ENCODE results near the gene CASP8.

The CASP8 gene

GRCh38 chr2:201258666-201259615, 1.4 kb upstream of the CASP8 start:
- H3K27ac ChIP-seq: peak overlapping the region; percentile 96
- no peaks in the 10 kb centered on the region for H3K36me3 ChIP-seq (ENCODE audit: insufficient read depth, low read length)
- no peak for TF ChIP-seq FOXP2 (optimal IDR thresholded peaks at IDR 0.05; ENCODE audit: control extremely low read depth, extremely low read length, insufficient read depth)
- no peak for TF ChIP-seq POLR2AphosphoS5 (IDR thresholded peaks at IDR 0.05; ENCODE audit: borderline replicate concordance, low read depth, low read length)
- TF ChIP-seq EZH2 (IDR thresholded peaks at IDR 0.05): no peak
- H3K9ac ChIP-seq (ENCODE audit: insufficient read length): peak overlapping the region; percentile 74
- peak overlapping the region; percentile 77 for H3K4me3 ChIP-seq
- H3K9me3 ChIP-seq (ENCODE audit: low read depth, low read length): no peaks in the 10 kb centered on the region
- DNase-seq (ENCODE audit: low read depth, low spot score): no peak

GRCh38 chr2:201261471-201261870, 1.1 kb downstream of the CASP8 start:
- Histone ChIP-seq H3K9ac (ENCODE audit: insufficient read length) (no peak overlapping the region), H3K4me3 (no peak overlapping the region)

GRCh38 chr2:201261906-201262305, 1.6 kb downstream of the CASP8 start:
- Histone ChIP-seq H3K9ac (ENCODE audit: insufficient read length) (no peak overlapping the region), H3K9me3 (ENCODE audit: low read depth, low read length) (no peaks in the 10 kb centered on the region), H3K4me3 (no peak overlapping the region), H3K36me3 (ENCODE audit: insufficient read depth, low read length) (no peaks in the 10 kb centered on the region), H3K27ac (no peak overlapping the region; the same call in 1 of the 2 replicates)
- DNase-seq (ENCODE audit: low read depth, low spot score): no peak
- no peak for TF ChIP-seq EZH2 (IDR thresholded peaks at IDR 0.05)
- no peak for TF ChIP-seq FOXP2 (optimal IDR thresholded peaks at IDR 0.05; ENCODE audit: control extremely low read depth, extremely low read length, insufficient read depth)
- no peak for TF ChIP-seq POLR2AphosphoS5 (IDR thresholded peaks at IDR 0.05; ENCODE audit: borderline replicate concordance, low read depth, low read length)

More at GRCh38 chr2:201261471-201261870, 1.1 kb downstream of the CASP8 start:
- TF ChIP-seq EZH2 (IDR thresholded peaks at IDR 0.05) (no peak), POLR2AphosphoS5 (IDR thresholded peaks at IDR 0.05; ENCODE audit: borderline replicate concordance, low read depth, low read length) (no peak), FOXP2 (optimal IDR thresholded peaks at IDR 0.05; ENCODE audit: control extremely low read depth, extremely low read length, insufficient read depth) (no peak)
- Histone ChIP-seq H3K27ac (no peak overlapping the region), H3K36me3 (ENCODE audit: insufficient read depth, low read length) (no peaks in the 10 kb centered on the region), H3K9me3 (ENCODE audit: low read depth, low read length) (no peaks in the 10 kb centered on the region)
- no peak for DNase-seq (ENCODE audit: low read depth, low spot score)

- H3K4me3 ChIP-seq: no peak overlapping the region
Observed at GRCh38 chr2:201262718-201263117, 2.4 kb downstream of the CASP8 start.

GRCh38 chr2:201263779-201264178, 3.4 kb downstream of the CASP8 start:
- TF ChIP-seq EZH2 (IDR thresholded peaks at IDR 0.05) (no peak), POLR2AphosphoS5 (IDR thresholded peaks at IDR 0.05; ENCODE audit: borderline replicate concordance, low read depth, low read length) (no peak), FOXP2 (optimal IDR thresholded peaks at IDR 0.05; ENCODE audit: control extremely low read depth, extremely low read length, insufficient read depth) (no peak)
- Histone ChIP-seq H3K36me3 (ENCODE audit: insufficient read depth, low read length) (no peaks in the 10 kb centered on the region), H3K4me3 (no peak overlapping the region), H3K9ac (ENCODE audit: insufficient read length) (no peak overlapping the region), H3K27ac (no peak overlapping the region; the same call in 1 of the 2 replicates), H3K9me3 (ENCODE audit: low read depth, low read length) (no peaks in the 10 kb centered on the region)
- no peak for DNase-seq (ENCODE audit: low read depth, low spot score)

More at GRCh38 chr2:201262718-201263117, 2.4 kb downstream of the CASP8 start:
- no peak for DNase-seq (ENCODE audit: low read depth, low spot score)
- Histone ChIP-seq H3K9me3 (ENCODE audit: low read depth, low read length) (no peaks in the 10 kb centered on the region), H3K27ac (no peak overlapping the region), H3K9ac (ENCODE audit: insufficient read length) (no peak overlapping the region), H3K36me3 (ENCODE audit: insufficient read depth, low read length) (no peaks in the 10 kb centered on the region)
- TF ChIP-seq POLR2AphosphoS5 (IDR thresholded peaks at IDR 0.05; ENCODE audit: borderline replicate concordance, low read depth, low read length) (no peak), EZH2 (IDR thresholded peaks at IDR 0.05) (no peak), FOXP2 (optimal IDR thresholded peaks at IDR 0.05; ENCODE audit: control extremely low read depth, extremely low read length, insufficient read depth) (no peak)

- Histone ChIP-seq H3K9ac (ENCODE audit: insufficient read length) (no peak overlapping the region), H3K9me3 (ENCODE audit: low read depth, low read length) (no peaks in the 10 kb centered on the region), H3K36me3 (ENCODE audit: insufficient read depth, low read length) (no peaks in the 10 kb centered on the region), H3K4me3 (no peak overlapping the region), H3K27ac (no peak overlapping the region; the same call in 1 of the 2 replicates)
- DNase-seq (ENCODE audit: low read depth, low spot score): no peak
- TF ChIP-seq POLR2AphosphoS5 (IDR thresholded peaks at IDR 0.05; ENCODE audit: borderline replicate concordance, low read depth, low read length): no peak
- TF ChIP-seq FOXP2 (optimal IDR thresholded peaks at IDR 0.05; ENCODE audit: control extremely low read depth, extremely low read length, insufficient read depth): no peak
- no peak for TF ChIP-seq EZH2 (IDR thresholded peaks at IDR 0.05)
Observed at GRCh38 chr2:201264472-201265173, 4.3 kb downstream of the CASP8 start.

GRCh38 chr2:201266629-201267028, 6.3 kb downstream of the CASP8 start:
- DNase-seq (ENCODE audit: low read depth, low spot score): no peak
- TF ChIP-seq FOXP2 (optimal IDR thresholded peaks at IDR 0.05; ENCODE audit: control extremely low read depth, extremely low read length, insufficient read depth) (no peak), POLR2AphosphoS5 (IDR thresholded peaks at IDR 0.05; ENCODE audit: borderline replicate concordance, low read depth, low read length) (no peak), EZH2 (IDR thresholded peaks at IDR 0.05) (no peak)
- Histone ChIP-seq H3K4me3 (no peak overlapping the region), H3K9ac (ENCODE audit: insufficient read length) (no peak overlapping the region), H3K36me3 (ENCODE audit: insufficient read depth, low read length) (no peaks in the 10 kb centered on the region), H3K9me3 (ENCODE audit: low read depth, low read length) (no peaks in the 10 kb centered on the region), H3K27ac (no peak overlapping the region)

Data from SK-N-MC (cell line).